Measurements from ENCODE around the gene UVSSA.
"Not testable (repeated sequence)": the region's sequence is repeated elsewhere in the genome, so short reads cannot be mapped to it uniquely, and the experiment has no call there.

UVSSA gene

DNA sequence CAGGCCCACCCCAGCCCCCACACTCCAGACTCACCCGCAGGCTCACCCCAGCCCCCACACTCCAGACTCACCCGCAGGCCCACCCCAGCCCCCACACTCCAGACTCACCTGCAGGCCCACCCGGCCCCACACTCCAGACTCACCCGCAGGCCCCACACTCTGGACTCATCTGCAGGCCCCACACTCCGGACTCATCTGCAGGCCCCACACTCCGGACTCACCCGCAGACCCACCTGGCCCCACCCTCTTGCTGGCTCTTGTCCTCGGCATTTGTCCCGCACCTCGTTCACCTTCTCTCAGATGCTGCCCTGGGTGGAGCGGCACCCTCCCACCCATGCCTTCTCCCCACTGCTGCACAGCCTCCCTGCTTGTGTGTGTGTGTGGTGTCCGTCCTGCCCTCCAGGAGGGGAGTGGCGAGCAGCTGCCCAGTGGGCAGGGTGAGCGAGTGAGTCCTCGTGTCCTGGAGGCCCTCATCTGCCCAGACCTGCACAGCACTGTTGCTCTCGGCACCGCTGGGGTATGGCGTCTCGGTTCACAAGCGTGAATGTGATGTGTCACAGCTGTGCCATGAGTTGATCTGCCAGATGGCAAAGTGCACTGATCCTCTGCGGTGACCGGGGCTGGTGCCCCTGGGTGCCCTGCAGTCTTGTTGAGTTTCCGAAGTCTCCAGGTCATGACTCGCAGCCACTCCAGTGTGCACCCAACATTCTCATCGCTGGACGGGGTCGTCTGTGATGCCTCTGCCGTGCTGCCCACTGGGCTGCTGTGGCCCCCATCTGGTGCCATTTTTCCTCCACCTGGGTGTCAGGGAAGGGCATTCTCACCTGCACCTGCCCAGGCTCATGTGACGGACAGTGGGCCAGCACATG lies 29.6 kb upstream of the UVSSA start:
- no peak for DNase-seq

DNA sequence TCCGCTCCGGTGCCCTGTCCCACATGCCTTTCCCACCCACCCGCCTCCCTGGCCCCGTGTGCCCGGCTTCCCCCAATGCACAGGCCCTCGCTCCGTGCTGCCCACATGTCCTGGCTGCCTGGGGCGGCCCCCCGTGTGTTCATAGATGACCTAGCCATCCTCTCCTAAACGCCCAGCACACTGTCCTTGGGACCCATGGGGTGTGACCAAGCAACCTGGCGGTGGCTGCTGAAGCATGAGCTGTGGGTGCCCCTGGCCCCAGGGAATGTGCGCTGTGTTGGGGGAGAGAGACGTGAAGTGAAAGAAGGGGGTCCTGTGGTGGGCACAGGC lies 29.0 kb upstream of the UVSSA start:
- DNase-seq, result no peak

DNA sequence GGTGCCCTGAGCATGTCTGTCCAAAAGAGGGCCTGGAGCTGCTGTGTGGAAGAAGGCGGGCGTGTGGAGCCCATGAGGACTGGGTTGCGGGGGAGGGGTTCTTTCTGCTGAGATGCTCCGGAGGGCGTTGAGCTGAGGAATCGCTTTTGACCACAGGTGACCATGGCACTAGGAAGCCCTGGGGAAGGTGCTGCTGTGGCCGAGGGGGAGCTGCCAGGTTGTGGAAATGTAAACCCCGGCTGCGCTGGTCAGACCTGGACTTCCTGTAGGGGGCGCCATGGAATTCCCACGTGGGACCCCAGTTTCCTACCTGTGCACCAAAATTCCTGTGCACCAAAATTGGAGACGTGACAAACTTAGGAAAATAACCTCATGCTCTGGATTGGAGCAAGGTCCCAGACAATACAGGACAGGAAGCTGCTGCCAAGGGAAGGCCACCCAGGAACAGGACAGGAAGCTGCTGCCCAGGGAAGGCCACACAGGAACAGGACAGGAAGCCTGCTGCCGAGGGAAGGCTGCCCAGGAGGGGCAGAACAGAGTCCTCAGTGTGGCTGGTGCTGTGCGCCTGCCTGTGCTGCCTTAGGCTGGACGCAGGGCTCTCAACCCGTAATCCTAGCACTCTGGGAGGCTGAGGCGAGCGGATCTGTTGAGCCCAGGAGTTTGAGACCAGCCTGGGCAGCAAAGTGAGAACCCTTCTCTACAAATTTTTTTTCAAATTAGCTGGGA lies 28.4 kb upstream of the UVSSA start:
- no peak for DNase-seq

DNA sequence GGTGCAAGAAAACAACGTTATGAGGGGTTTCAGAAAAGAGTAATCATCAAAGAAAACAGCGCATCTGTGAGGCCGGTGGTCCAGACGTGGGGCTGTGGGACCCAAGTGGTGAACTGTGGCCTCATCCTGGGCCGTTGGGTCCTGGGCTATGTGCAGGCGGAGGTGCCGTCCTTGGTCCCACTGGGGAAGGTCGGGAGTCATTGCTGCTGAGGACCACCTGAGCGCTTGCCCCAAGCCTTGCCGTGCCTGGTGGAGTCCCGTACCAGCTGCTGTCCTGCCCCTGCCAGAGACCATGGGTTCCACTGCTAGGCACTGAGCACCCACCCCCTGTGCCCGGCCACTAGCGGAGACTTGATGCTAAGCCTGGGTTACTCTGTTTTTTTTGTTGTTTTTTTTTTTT lies 25.5 kb upstream of the UVSSA start:
- no peak for DNase-seq

DNA sequence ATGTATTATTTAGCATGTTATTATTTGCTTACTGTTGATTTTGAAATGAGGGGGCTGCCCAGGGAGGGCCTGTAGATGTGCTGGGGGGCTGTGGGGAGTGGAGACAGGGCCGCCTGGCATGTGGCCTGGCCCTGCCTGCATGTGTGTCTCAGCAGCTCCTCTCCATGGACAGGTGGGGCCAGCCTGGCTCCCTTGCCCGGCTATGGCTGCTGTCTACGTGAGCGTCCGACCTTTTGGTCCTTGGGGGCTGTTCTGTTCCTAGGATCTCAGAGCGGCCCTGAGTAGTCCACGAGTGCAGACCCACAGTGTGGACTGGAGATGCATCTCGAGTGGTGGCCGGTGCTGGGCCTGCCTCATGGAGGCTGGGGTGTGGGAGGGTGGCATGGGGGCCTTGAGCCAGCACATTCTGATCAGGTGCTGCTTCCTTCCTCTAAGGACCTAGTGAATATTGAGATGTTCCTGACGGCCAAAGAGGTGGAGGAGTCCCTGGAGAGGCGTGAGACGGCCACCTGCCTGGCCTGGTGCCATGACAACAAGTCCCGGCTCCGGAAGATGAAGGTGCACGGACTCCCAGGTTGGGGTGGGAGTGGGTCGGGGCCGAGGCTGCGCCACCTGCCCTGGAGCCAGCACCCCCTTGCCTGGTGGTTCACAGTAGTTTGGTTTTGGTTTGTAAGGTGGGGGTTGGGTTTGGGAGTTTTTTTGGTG lies 24.9 kb upstream of the UVSSA start:
- DNase-seq, result no peak

DNA sequence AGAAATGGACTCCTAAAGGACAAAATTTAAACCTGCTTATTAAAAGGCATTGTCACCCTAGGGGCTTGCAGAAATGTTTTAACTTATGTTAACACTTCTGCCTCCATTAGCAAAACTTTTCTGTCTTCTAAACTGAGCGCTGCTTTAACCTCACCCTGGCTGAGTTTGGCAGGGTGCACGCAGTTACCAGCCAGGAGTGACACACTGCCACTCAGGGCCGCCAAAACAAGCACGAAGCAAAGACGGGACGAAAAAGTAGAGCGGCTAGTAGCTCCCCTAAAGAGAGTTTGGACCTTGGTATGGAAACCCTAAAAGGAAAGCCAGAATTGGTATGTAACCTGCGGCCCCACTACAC lies 23.8 kb upstream of the UVSSA start:
- DNase-seq, result no peak

DNA sequence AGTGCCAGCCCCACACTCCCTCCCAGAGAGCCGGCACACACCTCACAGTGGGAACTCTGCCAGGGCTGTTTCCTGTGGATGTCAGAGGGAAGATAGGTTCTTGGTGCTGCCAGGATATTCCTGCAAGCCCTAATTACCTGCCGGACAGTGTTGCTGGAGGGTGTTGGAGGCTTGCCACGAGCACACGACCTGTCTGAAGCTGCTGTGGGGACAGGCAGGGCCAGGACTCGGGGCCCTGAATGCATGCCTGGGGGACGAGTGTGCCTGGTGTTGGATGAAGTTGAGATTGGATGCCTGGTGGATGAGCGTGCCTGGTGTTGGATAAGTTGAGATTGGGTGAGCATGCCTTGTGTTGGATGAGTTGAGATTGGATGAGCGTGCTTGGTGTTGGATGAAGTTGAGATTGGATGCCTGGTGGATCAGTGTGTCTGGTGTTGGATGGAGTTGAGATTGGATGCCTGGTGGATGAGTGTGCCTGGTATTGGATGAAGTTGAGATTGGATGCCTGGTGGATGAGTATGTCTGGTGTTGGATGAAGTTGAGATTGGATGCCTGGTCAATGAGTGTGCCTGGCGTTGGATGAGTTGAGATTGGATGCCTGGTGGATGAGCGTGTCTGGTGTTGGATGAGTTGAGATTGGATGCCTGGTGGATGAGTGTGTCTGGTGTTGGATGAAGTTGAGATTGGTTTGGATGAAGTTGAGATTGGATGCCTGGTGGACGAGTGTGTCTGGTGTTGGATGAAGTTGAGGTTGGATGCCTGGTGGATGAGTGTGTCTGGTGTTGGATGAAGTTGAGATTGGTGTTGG lies 23.2 kb upstream of the UVSSA start:
- DNase-seq, result no peak

DNA sequence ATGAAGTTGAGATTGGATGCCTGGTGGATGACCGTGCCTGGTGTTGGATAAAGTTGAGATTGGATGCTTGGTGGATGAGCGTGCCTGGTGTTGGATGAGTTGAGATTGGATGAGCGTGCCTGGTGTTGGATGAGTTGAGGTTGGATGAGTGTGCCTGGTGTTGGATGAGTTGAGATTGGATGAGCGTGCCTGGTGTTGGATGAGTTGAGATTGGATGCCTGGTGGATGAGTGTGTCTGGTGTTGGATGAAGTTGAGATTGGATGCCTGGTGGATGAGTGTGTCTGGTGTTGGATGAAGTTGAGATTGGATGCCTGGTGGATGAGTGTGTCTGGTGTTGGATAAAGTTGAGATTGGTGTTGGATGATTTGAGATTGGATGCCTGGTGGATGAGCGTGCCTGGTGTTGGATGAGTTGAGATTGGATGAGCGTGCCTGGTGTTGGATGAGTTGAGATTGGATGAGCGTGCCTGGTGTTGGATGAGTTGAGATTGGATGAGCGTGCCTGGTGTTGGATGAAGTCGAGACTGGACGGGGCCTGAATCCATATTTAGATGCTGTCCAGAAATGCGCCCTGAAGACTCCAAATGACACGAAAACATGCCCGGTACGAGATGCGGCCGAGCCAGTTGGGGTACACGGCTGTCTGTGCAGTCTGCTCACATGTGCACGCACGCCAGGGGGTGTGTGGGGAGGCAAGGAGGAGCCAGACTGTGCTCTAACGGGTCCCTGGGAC lies 22.4 kb upstream of the UVSSA start:
- DNase-seq, result not testable (repeated sequence)

DNA sequence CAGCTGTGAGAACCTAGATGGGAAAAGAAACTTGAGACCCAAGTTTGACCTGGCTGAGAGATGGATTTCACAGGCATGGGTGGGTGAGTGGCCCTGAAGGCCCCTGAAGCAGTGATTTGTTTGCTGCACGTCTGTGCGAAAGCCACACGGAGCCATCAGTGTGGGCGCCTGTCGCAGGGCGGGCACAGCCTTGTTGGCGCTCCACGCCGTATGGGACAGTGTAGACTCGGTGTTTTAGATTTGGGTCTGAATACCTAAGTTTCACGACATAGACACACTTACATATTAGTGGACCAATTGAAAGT lies 21.9 kb upstream of the UVSSA start:
- DNase-seq, result no peak

DNA sequence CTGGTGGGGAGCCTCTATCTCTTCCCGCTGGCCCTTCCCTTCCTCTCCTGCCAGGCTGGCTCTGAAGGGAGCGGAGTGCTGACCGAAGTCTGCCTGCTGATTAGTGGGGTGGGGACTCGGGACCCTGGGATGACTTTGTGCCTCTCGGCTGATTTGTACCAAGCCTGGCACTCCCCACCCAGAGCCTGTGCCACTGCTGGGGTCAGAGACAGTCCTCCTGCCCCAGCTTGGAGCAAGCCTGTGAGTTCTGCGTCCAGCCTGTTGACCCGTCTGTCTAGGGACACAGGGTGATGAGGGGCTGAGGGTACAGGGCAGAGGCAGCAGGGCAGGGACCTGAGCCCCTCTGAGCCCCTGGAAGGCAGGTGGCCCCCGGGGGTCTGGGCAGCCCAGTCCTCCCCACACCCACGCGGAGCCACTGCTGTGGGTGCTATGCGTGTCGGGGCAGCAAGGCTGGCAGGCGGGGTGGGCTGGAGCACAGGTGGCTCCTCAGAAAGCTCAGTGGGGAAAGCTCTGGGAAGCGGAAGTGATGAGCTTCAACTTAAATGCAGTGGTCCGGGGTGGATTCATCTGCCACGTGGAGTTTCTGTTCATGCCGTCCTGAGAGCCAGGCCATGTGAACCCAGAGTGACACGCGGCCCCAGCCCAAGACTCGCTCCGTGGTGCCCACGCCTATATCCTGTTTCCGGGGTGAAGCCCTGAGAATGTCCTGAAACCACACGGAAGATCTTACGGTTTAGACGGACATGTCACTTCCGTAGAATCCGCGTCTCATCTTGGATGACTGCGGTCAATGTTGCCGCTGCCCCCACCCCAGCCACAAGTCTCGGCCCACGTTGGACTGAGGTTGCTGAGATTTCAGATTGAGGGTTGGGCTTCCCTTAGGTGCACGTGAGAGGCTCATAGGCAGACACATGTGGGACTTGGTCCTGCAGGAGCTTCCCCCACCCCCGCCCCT lies 21.1 kb upstream of the UVSSA start:
- DNase-seq, result no peak

DNA sequence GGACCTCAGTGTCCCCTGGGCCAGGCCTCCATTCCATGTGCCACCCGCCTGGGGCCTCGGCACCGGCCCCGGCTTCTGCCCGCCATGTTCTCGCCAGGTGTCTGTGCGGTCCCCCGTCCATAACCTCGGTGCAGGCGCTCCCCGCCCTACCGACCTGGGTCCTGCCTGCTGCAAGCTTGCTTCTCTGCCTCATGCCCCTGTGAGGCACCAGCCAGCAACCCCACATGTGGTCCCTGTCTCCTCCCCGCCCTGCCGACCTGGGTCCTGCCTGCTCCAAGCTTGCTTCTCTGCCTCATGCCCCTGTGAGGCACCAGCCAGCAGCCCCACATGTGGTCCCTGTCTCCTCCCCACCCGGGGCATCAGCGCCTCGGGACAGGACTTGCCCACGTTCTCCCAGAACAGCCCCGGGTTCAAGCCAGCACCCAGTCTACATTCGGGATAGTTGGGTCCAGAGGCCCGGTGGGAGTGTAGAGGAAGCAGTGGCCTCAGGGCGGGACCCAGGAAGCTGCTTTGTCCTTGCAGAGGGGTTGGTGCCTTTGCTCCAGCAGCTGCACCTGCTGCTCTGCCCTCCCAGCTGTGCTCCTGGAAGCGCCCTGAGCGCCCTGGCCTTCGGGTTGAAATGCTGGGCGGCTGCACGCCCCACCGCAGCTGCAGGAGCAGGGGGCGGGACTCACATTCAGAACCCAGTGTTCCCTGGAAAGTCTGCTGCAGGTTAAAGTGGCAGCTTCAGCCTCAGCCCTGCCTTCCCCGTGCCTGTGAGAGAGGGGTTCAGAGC lies 20.1 kb upstream of the UVSSA start:
- DNase-seq, result no peak

DNA sequence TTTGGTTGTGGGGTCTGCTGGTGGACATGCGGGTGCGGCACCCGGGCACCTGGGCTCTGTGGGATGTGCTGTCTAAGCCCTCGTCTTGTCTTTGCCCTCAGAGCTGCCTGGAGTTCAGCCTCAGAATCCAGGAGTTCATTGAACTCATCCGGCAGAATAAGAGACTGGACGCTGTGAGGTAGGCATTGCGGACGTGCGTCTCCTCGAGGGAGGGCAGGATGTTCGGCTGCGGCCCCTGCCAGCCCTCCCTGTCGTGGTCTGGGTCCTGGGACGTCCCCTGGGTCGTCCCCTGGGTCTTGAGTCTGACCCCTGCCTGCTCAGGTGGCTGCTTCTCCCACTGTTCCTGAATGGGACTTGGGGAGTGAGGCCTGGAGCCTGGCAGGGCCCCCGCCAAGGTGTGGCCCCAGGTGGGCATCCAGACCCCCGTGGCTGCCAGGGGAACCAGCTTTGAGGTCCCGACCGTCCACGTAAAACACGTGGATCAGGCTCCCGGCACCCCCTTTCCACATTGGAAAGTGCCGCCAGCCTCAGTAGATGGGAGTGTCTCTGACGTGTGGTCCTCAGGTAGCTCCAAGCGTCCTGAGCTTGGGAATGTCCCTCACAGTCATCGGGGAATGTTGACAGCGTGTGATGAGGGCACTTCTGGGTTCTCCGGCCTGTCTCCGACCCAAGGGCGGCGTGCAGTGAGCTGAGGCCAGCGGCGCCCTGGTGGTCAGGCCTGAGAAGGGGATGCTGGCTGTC lies 19.3 kb upstream of the UVSSA start:
- no peak for DNase-seq

DNA sequence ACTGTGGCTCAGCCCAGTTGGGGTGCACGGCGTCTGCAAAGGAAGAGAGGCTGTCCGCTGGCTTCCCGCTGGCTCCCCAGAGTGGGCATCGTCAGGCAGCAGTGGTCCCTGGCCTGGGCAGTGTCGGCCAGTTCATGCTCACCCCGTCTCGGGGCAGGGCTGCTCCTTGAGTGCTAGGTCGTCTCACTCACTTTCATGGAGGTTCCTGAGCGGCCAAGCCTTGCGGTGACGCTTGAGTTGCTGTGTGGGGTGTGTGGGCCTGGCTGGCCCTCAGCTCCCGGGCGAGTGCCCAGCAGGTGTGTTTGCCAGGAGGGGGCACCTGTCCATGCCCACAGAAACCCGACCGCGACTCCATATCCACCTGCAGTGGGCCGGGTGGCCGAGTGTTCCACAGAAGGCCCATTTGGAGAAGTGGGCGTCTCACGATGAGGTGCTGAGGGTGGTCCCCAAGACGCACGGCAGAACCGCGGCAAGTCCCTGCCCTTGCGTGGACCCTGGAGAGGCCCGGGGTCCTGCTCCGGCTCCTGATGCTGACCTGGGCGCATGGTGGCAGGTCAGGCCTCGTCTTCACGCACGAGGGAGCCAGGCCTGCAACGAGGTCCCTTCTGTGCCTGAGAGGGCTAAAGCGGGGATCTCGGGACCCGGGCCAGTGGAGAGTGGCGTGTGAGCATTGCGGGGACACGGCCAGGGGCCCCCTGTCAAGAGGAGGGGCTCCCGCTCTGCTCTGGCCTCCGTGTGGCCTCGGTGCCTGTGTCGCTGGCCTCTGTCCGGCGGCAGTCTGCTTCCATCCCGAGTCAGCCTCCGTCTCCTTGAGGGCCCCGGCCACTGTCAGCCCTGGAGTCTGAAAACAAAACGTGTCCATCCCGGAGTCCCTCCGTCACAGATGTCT lies 18.5 kb upstream of the UVSSA start:
- DNase-seq, result no peak

DNA sequence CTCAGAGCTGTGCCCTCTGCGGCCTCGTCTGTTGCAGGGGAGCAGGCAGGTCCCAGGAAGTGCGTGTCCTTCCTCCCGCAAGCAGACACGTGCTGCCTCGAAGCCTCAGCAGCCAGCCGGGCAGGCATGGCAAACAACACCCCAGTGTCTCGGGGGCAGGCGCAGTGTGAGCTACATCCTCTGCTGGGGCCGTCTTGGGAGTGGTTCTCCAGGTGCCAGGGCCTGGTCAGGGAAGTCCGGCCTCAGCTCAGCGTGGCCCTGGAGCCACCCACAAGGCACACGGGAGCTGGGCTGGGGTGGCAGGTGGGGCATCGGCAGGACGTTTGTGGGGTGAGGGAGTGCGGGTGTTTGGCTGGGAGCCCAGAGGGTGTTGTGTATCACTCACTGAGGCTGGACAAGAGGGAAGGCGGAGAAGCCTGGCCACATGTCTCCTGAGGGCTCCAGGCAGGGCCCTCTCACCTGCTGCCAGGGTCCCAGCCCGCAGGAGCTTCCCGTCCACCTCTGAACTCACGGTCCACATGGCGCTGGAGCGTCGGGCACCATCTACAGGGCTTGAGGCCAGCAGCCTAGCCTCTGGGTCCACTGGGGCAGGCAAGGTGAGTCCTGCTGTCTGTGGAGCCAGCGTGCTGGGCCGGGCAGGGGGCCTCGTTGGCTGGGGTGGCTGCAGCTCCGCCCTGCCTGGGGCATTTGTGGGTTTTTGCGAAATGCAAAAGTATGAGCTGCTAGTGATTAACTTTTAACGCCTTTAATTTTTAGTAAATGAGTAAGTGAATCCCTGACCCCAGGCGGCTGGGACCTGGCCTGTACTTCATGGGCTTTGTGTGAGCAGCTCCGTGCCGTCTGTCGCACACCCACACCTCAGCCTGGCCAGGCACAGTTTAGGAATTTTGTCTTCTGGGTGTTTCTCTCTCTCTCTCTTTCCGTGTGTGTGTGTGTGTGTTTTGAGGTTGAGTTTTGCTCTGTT lies 17.3 kb upstream of the UVSSA start:
- no peak for DNase-seq

DNA sequence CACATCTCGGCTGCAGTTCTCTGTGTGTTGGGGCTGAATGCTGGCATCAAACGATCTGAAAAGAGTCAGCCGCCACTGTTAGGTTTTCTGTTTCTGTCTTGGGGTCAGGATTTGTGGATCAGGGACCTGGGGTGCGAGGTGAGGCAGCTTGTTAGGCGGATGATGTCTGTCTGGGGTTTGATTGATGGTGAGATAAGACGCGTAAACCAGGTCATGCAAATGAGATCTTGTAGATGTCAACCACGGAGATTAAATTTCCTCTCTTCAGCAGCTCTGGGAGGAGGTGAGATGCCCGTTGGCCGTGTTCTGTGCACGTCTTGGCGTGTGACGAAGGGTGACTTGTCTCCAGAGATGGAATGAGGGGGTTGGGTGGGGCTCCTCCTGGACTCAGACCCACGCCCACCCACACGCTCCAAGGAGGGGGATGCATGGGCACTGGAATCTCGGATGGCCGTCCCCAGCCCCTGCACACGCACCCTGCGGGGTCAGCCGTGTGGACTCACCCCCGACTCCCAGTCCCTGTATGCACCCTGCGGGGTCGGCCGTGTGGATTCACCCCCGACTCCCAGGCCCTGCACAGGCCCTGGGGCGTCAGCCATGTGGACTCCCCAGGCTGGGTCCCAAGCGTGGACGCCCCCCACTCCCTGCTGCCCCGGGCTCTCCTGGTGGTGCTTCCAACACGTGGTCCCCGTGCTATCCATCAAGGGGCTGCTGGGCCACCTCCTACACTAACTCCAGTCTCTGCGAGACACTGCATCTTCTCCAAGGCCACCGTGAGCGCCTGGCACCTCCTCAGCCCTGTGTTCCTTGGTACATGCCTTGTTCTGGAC lies 16.0 kb upstream of the UVSSA start:
- DNase-seq, result no peak

DNA sequence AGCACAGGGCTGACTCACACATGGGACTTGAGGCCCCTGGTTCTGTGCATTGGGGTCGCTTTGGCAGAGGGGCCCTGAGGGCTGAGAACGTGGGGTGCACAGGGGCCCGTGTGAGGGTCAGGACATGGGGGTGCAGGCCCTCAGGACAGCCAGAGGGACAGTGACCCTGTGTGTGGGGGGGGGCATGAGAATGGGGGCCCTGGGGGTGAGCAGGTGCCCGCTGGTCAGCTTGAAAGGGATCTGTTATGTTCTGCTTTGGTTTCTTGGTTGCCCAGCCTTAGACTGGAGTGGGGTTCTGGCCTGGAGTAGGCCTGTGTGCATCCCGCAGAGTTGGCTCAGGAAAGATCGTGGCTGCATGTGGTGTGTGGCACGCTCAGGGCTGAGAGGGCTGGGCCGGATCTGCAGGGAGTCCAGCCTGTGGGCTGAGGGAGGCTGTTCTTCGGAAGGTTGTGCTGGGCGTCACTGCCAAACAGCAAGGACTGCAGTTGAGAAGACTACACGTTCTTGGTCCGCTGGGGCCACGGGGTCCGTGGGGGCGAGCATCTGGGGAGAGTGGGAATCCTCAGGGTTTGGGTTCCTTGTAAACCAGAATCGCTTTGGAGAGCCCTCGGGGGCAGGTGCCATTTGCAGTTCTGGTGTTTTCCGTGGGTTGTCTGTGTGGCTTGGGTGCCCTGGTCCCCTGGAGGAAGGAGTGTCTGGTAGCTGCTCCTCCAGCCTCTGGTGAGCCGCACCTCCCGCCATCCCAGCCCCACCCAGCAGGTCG lies 15.2 kb upstream of the UVSSA start:
- no peak for DNase-seq
